Psoas muscle (tissue), 8 donors: ENCODE measurements around the gene GRIN3A. TPM values are rescaled to one million over a fixed set of nuclear protein-coding genes. Genes with fewer than 3 reads are reported as not detected.

ENCODE experiments used
- ATAC-seq, 4 donors: fragments of 200-7000 bp; cut with Tn5 transposase; one replicate each; pipeline ENCODE4 v1.9.1; 2020; ENCODE audit warnings: moderate library complexity in 3 of 4, mild to moderate bottlenecking in 2 of 4
- DNase-seq, 2 donors: peaks; one replicate each; pipeline ENCODE4 v3.0.0-alpha.2; 2020
- H3K27ac ChIP-seq: fragments of 200-600 bp; one replicate; pipeline ENCODE4 v1.8.0; 2022
- H3K27me3 ChIP-seq, 3 donors: fragments of 200-600 bp in 1 of 3; one replicate each; pipeline versions ENCODE4 v1.6.1 to v1.8.0; 2013 to 2022; ENCODE audit warnings: low read length in 2 of 3, mild to moderate bottlenecking in 2 of 3, moderate library complexity in 1 of 3; ENCODE audit not compliant: insufficient read depth in 3 of 3
- H3K36me3 ChIP-seq, 2 donors: fragments of 200-600 bp in 1 of 2; one replicate each; pipeline versions ENCODE4 v1.6.1 to v1.8.0; 2013 to 2022; ENCODE audit warnings: low read depth in 1 of 2, mild to moderate bottlenecking in 1 of 2, moderate library complexity in 1 of 2; ENCODE audit not compliant: insufficient read depth in 1 of 2
- H3K4me1 ChIP-seq: fragments of 200-600 bp; one replicate; pipeline ENCODE4 v1.8.0; 2022
- H3K4me3 ChIP-seq: fragments of 200-600 bp; one replicate; pipeline ENCODE4 v1.8.0; 2022; ENCODE audit warnings: mild to moderate bottlenecking
- H3K9me3 ChIP-seq: fragments of 200-600 bp; one replicate; pipeline ENCODE4 v1.8.0; 2022
- WGBS, 3 donors: extraction: QIAGEN DNeasy Blood & Tissue Kit; methylation state at CpG; one replicate each; pipeline versions ENCODE4 v1.1.6 to v1.1.7; 2013; 5-methylcytosine and 5-hydroxymethylcytosine counted together
- intact Hi-C, 2 donors: fragments of 100-400 bp; cut with DNase I; formaldehyde crosslinking; loops; one replicate each; pipeline versions ENCODE4 v1.11.0 to v1.14.2; 2022
- polyA plus RNA-seq, 3 donors: library from polyadenylated mRNA; stranded (reverse); fragments of 200-250 nt; gene quantifications; one replicate each; pipeline ENCODE4 v1.2.3, GENCODE V29; 2013
- total RNA-seq, 4 donors: library from RNA; stranded (reverse); fragmentation: NEBNext Ultra II Directional in 2 of 4; extraction: Animal tissue kit (Norgen Biotek cat#: 25700) in 2 of 4; gene quantifications; one replicate each; pipeline versions ENCODE4 v1.2.1 to v1.2.4, GENCODE V29; 2021 to 2023
- TF ChIP-seq, protein P1 (sequence below): fragments of 200-600 bp; IDR thresholded peaks from one replicate; pipeline ENCODE4 v1.8.0; 2022; ENCODE audit warnings: antibody characterized with exemption
- donor health status: healthy with polysubstance abuse.
- donor health status: DM: no; HTN: no; CAD: no; lungs with moderate emphysema.
- donor health status: Bipolar disorder and iron deficiency.
- donor health status: healthy.
- donor health status: DM: yes; HTN: yes; CAD: no.
- donor health status: DM: no; HTN: no; CAD: no.
- donor health status: DM: no; HTN: no; CAD: no.
- donor health status: DM: yes; HTN: yes; CAD: no.

Gene GRIN3A
- total and polyA plus RNA-seq, 7 donors = 0.01 to 0.04 TPM; not detected in 5

DNA sequence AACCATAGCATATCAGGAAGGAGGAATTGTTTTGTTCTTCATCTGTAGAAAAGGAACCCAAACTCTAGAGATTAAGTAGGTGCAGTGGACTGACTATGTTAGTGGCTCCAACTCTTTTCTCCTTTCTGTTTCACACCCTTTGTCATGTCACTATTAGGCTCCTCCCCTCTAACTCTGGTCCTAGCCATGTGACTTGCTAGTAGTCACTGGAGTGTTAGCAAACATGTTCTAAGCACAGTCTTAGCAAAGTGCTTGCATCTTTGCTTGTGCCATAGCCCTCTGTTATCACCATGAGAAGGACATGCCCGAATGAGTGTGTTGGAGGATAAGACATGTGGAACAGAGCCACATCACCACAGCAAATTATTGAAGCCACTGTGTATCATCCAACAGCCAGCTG is 88.3 kb downstream of the GRIN3A start:
- 32 to 67% (median 36%) methylated on average over 1 of the region's 1 CpG for WGBS, 3 donors
- no peaks in the 10 kb centered on the region for H3K4me1 ChIP-seq
- H3K27me3 ChIP-seq = no peaks in the 10 kb centered on the region
- DNase-seq = no peak
- TF ChIP-seq, protein P1, sequence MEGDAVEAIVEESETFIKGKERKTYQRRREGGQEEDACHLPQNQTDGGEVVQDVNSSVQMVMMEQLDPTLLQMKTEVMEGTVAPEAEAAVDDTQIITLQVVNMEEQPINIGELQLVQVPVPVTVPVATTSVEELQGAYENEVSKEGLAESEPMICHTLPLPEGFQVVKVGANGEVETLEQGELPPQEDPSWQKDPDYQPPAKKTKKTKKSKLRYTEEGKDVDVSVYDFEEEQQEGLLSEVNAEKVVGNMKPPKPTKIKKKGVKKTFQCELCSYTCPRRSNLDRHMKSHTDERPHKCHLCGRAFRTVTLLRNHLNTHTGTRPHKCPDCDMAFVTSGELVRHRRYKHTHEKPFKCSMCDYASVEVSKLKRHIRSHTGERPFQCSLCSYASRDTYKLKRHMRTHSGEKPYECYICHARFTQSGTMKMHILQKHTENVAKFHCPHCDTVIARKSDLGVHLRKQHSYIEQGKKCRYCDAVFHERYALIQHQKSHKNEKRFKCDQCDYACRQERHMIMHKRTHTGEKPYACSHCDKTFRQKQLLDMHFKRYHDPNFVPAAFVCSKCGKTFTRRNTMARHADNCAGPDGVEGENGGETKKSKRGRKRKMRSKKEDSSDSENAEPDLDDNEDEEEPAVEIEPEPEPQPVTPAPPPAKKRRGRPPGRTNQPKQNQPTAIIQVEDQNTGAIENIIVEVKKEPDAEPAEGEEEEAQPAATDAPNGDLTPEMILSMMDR = no peak
- intact Hi-C loops = no loop called here
- no peaks in the 10 kb centered on the region for H3K9me3 ChIP-seq
- ATAC-seq = no peak
- H3K36me3 ChIP-seq = no peaks in the 10 kb centered on the region
- H3K27ac ChIP-seq = no peak overlapping the region
- no peak overlapping the region for H3K4me3 ChIP-seq

DNA sequence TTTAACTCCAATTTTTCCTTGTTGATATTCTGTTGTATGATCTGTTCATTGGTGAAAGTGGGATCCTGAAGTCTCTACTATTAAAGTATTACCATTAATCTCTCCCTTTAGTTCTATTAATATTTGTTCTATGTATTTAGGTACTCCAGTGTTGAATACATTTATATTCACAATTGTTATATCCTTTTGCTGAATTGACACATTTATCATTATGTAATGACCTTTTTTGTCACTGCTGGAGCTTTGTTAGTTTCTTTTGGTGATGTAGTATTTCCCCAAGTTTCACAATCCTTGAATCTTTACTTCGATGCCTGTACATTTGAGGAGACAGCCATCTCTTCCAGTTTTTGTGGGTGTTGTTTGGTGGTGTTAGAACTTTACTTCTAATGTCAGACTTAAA is 90.0 kb downstream of the GRIN3A start:
- Histone ChIP-seq H3K4me3 (no peak overlapping the region), H3K9me3 (no peaks in the 10 kb centered on the region), H3K36me3 (no peaks in the 10 kb centered on the region), H3K27me3 (no peaks in the 10 kb centered on the region), H3K27ac (no peak overlapping the region), H3K4me1 (no peaks in the 10 kb centered on the region)
- 80 to 86% (median 82%) methylated on average over 1 of the region's 1 CpG for WGBS, 3 donors
- no peak for ATAC-seq
- intact Hi-C loops = no loop called here
- no peak for DNase-seq
- TF ChIP-seq, protein P1 = no peak

- DNase-seq = no peak
- intact Hi-C loops = no loop called here
- WGBS, 3 donors = 65 to 71% (median 68%) methylated on average over 2 of the region's 2 CpGs
- TF ChIP-seq, protein P1 = no peak
- Histone ChIP-seq H3K27ac (no peak overlapping the region), H3K27me3 (no peaks in the 10 kb centered on the region), H3K36me3 (no peaks in the 10 kb centered on the region), H3K4me1 (no peaks in the 10 kb centered on the region), H3K4me3 (no peak overlapping the region), H3K9me3 (no peaks in the 10 kb centered on the region)
- no peak for ATAC-seq
Measured at GRCh38 chr9:101639785-101640665, 98.4 kb downstream of the GRIN3A start.

GRCh38 chr9:101639311-101639710 is 99.1 kb downstream of the GRIN3A start:
- H3K36me3 ChIP-seq = no peaks in the 10 kb centered on the region
- H3K4me1 ChIP-seq = no peaks in the 10 kb centered on the region
- no peak overlapping the region for H3K4me3 ChIP-seq
- H3K27me3 ChIP-seq = no peaks in the 10 kb centered on the region
- H3K27ac ChIP-seq = no peak overlapping the region
- H3K9me3 ChIP-seq = no peaks in the 10 kb centered on the region
- no peak for ATAC-seq
- DNase-seq = no peak
- intact Hi-C loops = no loop called here
- TF ChIP-seq, protein P1 = no peak
- 29 to 44% (median 36%) methylated on average over 1 of the region's 1 CpG for WGBS, 3 donors
